H9 (cell line): Measurements from ENCODE around the gene MYO5B. TPM values are rescaled to one million over a fixed set of nuclear protein-coding genes. Genes with fewer than 3 reads are reported as not detected.

Source experiments
- DNase-seq: peaks from one replicate; pipeline ENCODE4 v3.0.0-alpha.2; 2017
- H2AFZ ChIP-seq: one replicate; pipeline ENCODE4 v1.6.1; 2013; ENCODE audit warnings: mild to moderate bottlenecking, low read length, control low read depth, moderate library complexity
- H2AK5ac ChIP-seq: 2 replicates; pipeline ENCODE4 v1.6.1; 2013; ENCODE audit warnings: low read length, control low read depth, mixed read lengths; ENCODE audit not compliant: insufficient read length
- H2BK120ac ChIP-seq: one replicate; pipeline ENCODE4 v1.6.1; 2013; ENCODE audit warnings: low read depth, mild to moderate bottlenecking, low read length, control low read depth, inconsistent platforms; ENCODE audit not compliant: poor library complexity, severe bottlenecking
- H2BK12ac ChIP-seq: 2 replicates; pipeline ENCODE4 v1.6.1; 2013; ENCODE audit warnings: low read length, control low read depth, mixed read lengths, low read depth; ENCODE audit not compliant: insufficient read length
- H2BK15ac ChIP-seq: 2 replicates; pipeline ENCODE4 v1.6.1; 2013; ENCODE audit warnings: low read depth, low read length, control low read depth
- H2BK20ac ChIP-seq: one replicate; pipeline ENCODE4 v1.6.1; 2013; ENCODE audit warnings: low read depth, mild to moderate bottlenecking, low read length, control low read depth, inconsistent platforms; ENCODE audit not compliant: poor library complexity, severe bottlenecking
- H2BK5ac ChIP-seq: 2 replicates; pipeline ENCODE4 v1.6.1; 2013; ENCODE audit warnings: low read length, control low read depth, mixed read lengths; ENCODE audit not compliant: insufficient read length
- H3K14ac ChIP-seq: 2 replicates; pipeline ENCODE4 v1.6.1; 2013; ENCODE audit warnings: low read length, control low read depth; ENCODE audit not compliant: insufficient read depth
- H3K18ac ChIP-seq: 2 replicates; pipeline ENCODE4 v1.6.1; 2013; ENCODE audit warnings: low read depth, mild to moderate bottlenecking, mixed read lengths, low read length, control low read depth; ENCODE audit not compliant: insufficient read length
- H3K23ac ChIP-seq: 2 replicates; pipeline ENCODE4 v1.6.1; 2013; ENCODE audit warnings: low read length, control low read depth, mixed read lengths, low read depth; ENCODE audit not compliant: insufficient read length
- H3K23me2 ChIP-seq: 2 replicates; pipeline ENCODE4 v1.6.1; 2013; ENCODE audit warnings: low read depth, mild to moderate bottlenecking, mixed read lengths, low read length, control low read depth; ENCODE audit not compliant: insufficient read length, poor library complexity, severe bottlenecking
- H3K27ac ChIP-seq: 2 replicates; pipeline ENCODE4 v1.5.1; 2013; ENCODE audit warnings: low read length, control low read depth, mixed read lengths, low read depth; ENCODE audit not compliant: insufficient read length
- H3K27me3 ChIP-seq: 2 replicates; pipeline ENCODE4 v1.6.1; 2013; ENCODE audit warnings: low read length, control low read depth, inconsistent platforms; ENCODE audit not compliant: insufficient read depth
- H3K4ac ChIP-seq: 2 replicates; pipeline ENCODE4 v1.6.1; 2013; ENCODE audit warnings: low read depth, mild to moderate bottlenecking, control low read depth, inconsistent platforms, low read length, moderate library complexity
- H3K4me1 ChIP-seq: 2 replicates; pipeline ENCODE4 v1.6.1; 2013; ENCODE audit warnings: low read length, control low read depth, inconsistent platforms; ENCODE audit not compliant: insufficient read depth
- H3K4me2 ChIP-seq: 2 replicates; pipeline ENCODE4 v1.6.1; 2013; ENCODE audit warnings: low read length, control low read depth, mixed read lengths; ENCODE audit not compliant: insufficient read length, insufficient read depth
- H3K56ac ChIP-seq: 2 replicates; pipeline ENCODE4 v1.6.1; 2013; ENCODE audit warnings: low read depth, mild to moderate bottlenecking, mixed read lengths, low read length, control low read depth; ENCODE audit not compliant: insufficient read length
- H3K79me1 ChIP-seq: 2 replicates; pipeline ENCODE4 v1.6.1; 2013; ENCODE audit warnings: low read depth, mild to moderate bottlenecking, moderate library complexity, low read length, control low read depth, inconsistent platforms; ENCODE audit not compliant: insufficient read depth, poor library complexity, severe bottlenecking
- H3K79me2 ChIP-seq: 2 replicates; pipeline ENCODE4 v1.6.1; 2013; ENCODE audit warnings: low read length, control low read depth, inconsistent platforms; ENCODE audit not compliant: insufficient read depth
- H3K9ac ChIP-seq: 2 replicates; pipeline ENCODE4 v1.6.1; 2013; ENCODE audit warnings: low read length, control low read depth, mixed read lengths; ENCODE audit not compliant: insufficient read length; ENCODE audit errors: extremely low read depth
- H3K9me3 ChIP-seq: one replicate; pipeline ENCODE4 v1.6.1; 2013; ENCODE audit warnings: low read depth, low read length, inconsistent platforms; ENCODE audit not compliant: control insufficient read depth
- H3T11ph ChIP-seq: one replicate; pipeline ENCODE4 v1.6.1; 2013; ENCODE audit warnings: mild to moderate bottlenecking, low read length, control low read depth, inconsistent platforms
- H4K20me1 ChIP-seq: one replicate; pipeline ENCODE4 v1.6.1; 2013; ENCODE audit not compliant: control insufficient read depth, insufficient read length, insufficient read depth
- H4K5ac ChIP-seq: 2 replicates; pipeline ENCODE4 v1.6.1; 2013; ENCODE audit warnings: low read depth, mild to moderate bottlenecking, mixed read lengths, low read length, control low read depth; ENCODE audit not compliant: insufficient read length
- H4K8ac ChIP-seq: replicated peaks from 2 replicates; pipeline ENCODE4 v1.6.1; 2013; ENCODE audit warnings: low read length, control low read depth, mixed read lengths, low read depth; ENCODE audit not compliant: insufficient read length
- H4K91ac ChIP-seq: 2 replicates; pipeline ENCODE4 v1.6.1; 2013; ENCODE audit warnings: low read depth, mild to moderate bottlenecking, moderate library complexity, mixed read lengths, low read length, control low read depth; ENCODE audit not compliant: insufficient read length
- H3K27ac Mint-ChIP-seq, 3 experiments: 2 replicates in 2 of 3; 3 replicates in 1 of 3; pipeline ENCODE4 v1.8.0; 2020 to 2021; ENCODE audit warnings: mixed read lengths in 3 of 3, mild to moderate bottlenecking in 1 of 3, moderate library complexity in 1 of 3
- H3K27me3 Mint-ChIP-seq: 2 replicates; pipeline ENCODE4 v1.8.0; 2021; ENCODE audit warnings: low read depth, mild to moderate bottlenecking, moderate library complexity, mixed read lengths
- H3K36me3 Mint-ChIP-seq, 3 experiments: 2 replicates in 2 of 3; 3 replicates in 1 of 3; pipeline ENCODE4 v1.8.0; 2020 to 2021; ENCODE audit warnings: low read depth in 3 of 3, mixed read lengths in 3 of 3; ENCODE audit not compliant: insufficient read depth in 1 of 3
- H3K4me1 Mint-ChIP-seq, 2 experiments: 2 replicates each; pipeline ENCODE4 v1.8.0; 2020; ENCODE audit warnings: mixed read lengths in 2 of 2
- H3K4me3 Mint-ChIP-seq, 2 experiments: 2 replicates in 1 of 2; 3 replicates in 1 of 2; pipeline ENCODE4 v1.8.0; 2020 to 2021; ENCODE audit warnings: mild to moderate bottlenecking in 2 of 2, mixed read lengths in 2 of 2, moderate library complexity in 1 of 2
- H3K9me3 Mint-ChIP-seq, 2 experiments: 2 replicates in 1 of 2; 3 replicates in 1 of 2; pipeline ENCODE4 v1.8.0; 2020; ENCODE audit warnings: mild to moderate bottlenecking in 2 of 2, mixed read lengths in 2 of 2, moderate library complexity in 1 of 2
- CTCF ChIP-seq: fragments of 200-600 bp; sonication (generic); conservative IDR thresholded peaks from 3 replicates; pipeline ENCODE4 v1.8.0; 2021; ENCODE audit warnings: antibody characterized with exemption, mild to moderate bottlenecking
- WGBS: extraction: QIAGEN DNeasy Blood & Tissue Kit; methylation state at CpG from one replicate; pipeline ENCODE4 v1.1.7; 2013; ENCODE audit warnings: missing lambda C conversion rate, low lambda C conversion rate, mixed read lengths; ENCODE audit not compliant: insufficient read length; ENCODE audit errors: extremely low coverage; 5-methylcytosine and 5-hydroxymethylcytosine counted together
- total RNA-seq: library from RNA; stranded (reverse); gene quantifications from 2 replicates; pipeline ENCODE4 v1.2.1, GENCODE V29; 2021

Gene MYO5B
- total RNA-seq, 1 experiment from 2014 or later: 9.3 TPM

- no peak overlapping the region for H2AK5ac ChIP-seq
- H4K91ac ChIP-seq: no peak overlapping the region
- no peak overlapping the region for H2BK120ac ChIP-seq
- no peak overlapping the region for H3K18ac ChIP-seq
- H3K9ac ChIP-seq: no peak overlapping the region
- H3K9me3 ChIP-seq: no peaks in the 10 kb centered on the region
- H3K4me1 Mint-ChIP-seq: peaks cover 3 to 9% of the 10 kb centered on the region in 2 experiments; a peak in 3 of 4 replicates
- H3K79me1 ChIP-seq: no peaks in the 10 kb centered on the region
- no peak overlapping the region for H2BK12ac ChIP-seq
- H3K23ac ChIP-seq: no peak overlapping the region
- H3K27me3 Mint-ChIP-seq: no peaks in the 10 kb centered on the region
- H4K8ac ChIP-seq: no peak overlapping the region
- no peaks in the 10 kb centered on the region for H3K36me3 Mint-ChIP-seq
- no peak overlapping the region for H3T11ph ChIP-seq
- H3K23me2 ChIP-seq: no peaks in the 10 kb centered on the region
- DNase-seq: no peak
- no peaks in the 10 kb centered on the region for H4K20me1 ChIP-seq
- H3K27ac Mint-ChIP-seq: no peak overlapping the region; a peak in 1 of 7 replicates
- H2BK5ac ChIP-seq: no peak overlapping the region
- no peaks in the 10 kb centered on the region for H3K79me2 ChIP-seq
- no peak overlapping the region for H3K4me2 ChIP-seq
- no peak overlapping the region for H3K4me3 Mint-ChIP-seq
- no peaks in the 10 kb centered on the region for H3K27me3 ChIP-seq
- H4K5ac ChIP-seq: no peak overlapping the region
- no peaks in the 10 kb centered on the region for H3K4me1 ChIP-seq
- no peak overlapping the region for H2BK20ac ChIP-seq
- no peak for TF ChIP-seq CTCF
- no peak overlapping the region for H3K14ac ChIP-seq
- H3K9me3 Mint-ChIP-seq: no peaks in the 10 kb centered on the region
- H3K56ac ChIP-seq: no peak overlapping the region
- no peak overlapping the region for H3K27ac ChIP-seq
- H3K4ac ChIP-seq: no peak overlapping the region
- no peak overlapping the region for H2BK15ac ChIP-seq
- no CpG with 5 or more reads among the region's 5 CpGs for WGBS
- H2AFZ ChIP-seq: no peak overlapping the region
Observed at GRCh38 chr18:50038448-50038847, 156.5 kb downstream of the MYO5B start.
